GM23338 (cell line): ENCODE data around the gene SIDT1.

Experiments used
- CREB1 ChIP-seq: fragments of 250-450 bp; sonication (Bioruptor Pico); IDR thresholded peaks from 2 replicates; pipeline ENCODE4 v1.5.0; 2020; ENCODE audit warnings: low read depth, mild to moderate bottlenecking, moderate library complexity
- CTCF ChIP-seq, 2 experiments: fragments of 200-600 bp in 1 of 2; sonication (generic) in 1 of 2; conservative IDR thresholded peaks; 2 replicates each; pipeline versions ENCODE4 v1.5.1 to v1.6.1; 2016 to 2017; ENCODE audit warnings: antibody characterized with exemption in 2 of 2, low read depth in 2 of 2, mild to moderate bottlenecking in 2 of 2, moderate library complexity in 1 of 2
- ETS1 ChIP-seq: IDR thresholded peaks from 2 replicates; pipeline ENCODE4 v1.6.1; 2016; ENCODE audit warnings: antibody characterized with exemption
- EZH2 ChIP-seq: fragments of 200-600 bp; sonication (generic); IDR thresholded peaks from one replicate; pipeline ENCODE4 v1.8.0; 2017; ENCODE audit warnings: antibody characterized with exemption, mild to moderate bottlenecking, low read depth; ENCODE audit not compliant: unreplicated experiment
- EZH2phosphoT487 ChIP-seq: fragments of 200-600 bp; sonication (generic); IDR thresholded peaks from one replicate; pipeline ENCODE4 v1.8.1; 2018; ENCODE audit warnings: antibody characterized with exemption; ENCODE audit not compliant: unreplicated experiment
- JUNB ChIP-seq: IDR thresholded peaks from one replicate; pipeline ENCODE4 v1.6.1; 2016; ENCODE audit warnings: antibody characterized with exemption; ENCODE audit not compliant: unreplicated experiment
- POLR2AphosphoS5 ChIP-seq: IDR thresholded peaks from 2 replicates; pipeline ENCODE4 v1.6.1; 2016; ENCODE audit warnings: antibody characterized with exemption, low read depth
- REST ChIP-seq: IDR thresholded peaks from one replicate; pipeline ENCODE4 v1.6.1; 2018; ENCODE audit warnings: antibody characterized with exemption; ENCODE audit not compliant: unreplicated experiment
- ZNF114 ChIP-seq: fragments of 250-450 bp; sonication (Bioruptor Pico); IDR thresholded peaks from 2 replicates; pipeline ENCODE4 v1.5.0; 2020; ENCODE audit warnings: mild to moderate bottlenecking, moderate library complexity
- ZNF331 ChIP-seq: fragments of 250-450 bp; sonication (Bioruptor Pico); IDR thresholded peaks from 2 replicates; pipeline ENCODE4 v1.5.0; 2020; ENCODE audit warnings: low read depth, mild to moderate bottlenecking, moderate library complexity
- TF ChIP-seq, protein P1 (sequence below): fragments of 250-450 bp; sonication (Bioruptor Pico); IDR thresholded peaks from 2 replicates; pipeline ENCODE4 v1.5.0; 2020; ENCODE audit warnings: mild to moderate bottlenecking, moderate library complexity

GRCh38 chr3:113659101-113659541 lies 126.8 kb downstream of the SIDT1 start:
- TF ChIP-seq CTCF (conservative IDR thresholded peaks at IDR 0.05; ENCODE audit: low read depth in 2 of 2) (no peak), REST (no peak), JUNB (no peak), ZNF114 (CRISPR knock-in tag) (no peak), POLR2AphosphoS5 (no peak), EZH2 (no peak), CREB1 (CRISPR knock-in tag) (no peak), ZNF331 (CRISPR knock-in tag) (no peak), EZH2phosphoT487 (no peak), ETS1 (no peak)
- TF ChIP-seq, protein P1, sequence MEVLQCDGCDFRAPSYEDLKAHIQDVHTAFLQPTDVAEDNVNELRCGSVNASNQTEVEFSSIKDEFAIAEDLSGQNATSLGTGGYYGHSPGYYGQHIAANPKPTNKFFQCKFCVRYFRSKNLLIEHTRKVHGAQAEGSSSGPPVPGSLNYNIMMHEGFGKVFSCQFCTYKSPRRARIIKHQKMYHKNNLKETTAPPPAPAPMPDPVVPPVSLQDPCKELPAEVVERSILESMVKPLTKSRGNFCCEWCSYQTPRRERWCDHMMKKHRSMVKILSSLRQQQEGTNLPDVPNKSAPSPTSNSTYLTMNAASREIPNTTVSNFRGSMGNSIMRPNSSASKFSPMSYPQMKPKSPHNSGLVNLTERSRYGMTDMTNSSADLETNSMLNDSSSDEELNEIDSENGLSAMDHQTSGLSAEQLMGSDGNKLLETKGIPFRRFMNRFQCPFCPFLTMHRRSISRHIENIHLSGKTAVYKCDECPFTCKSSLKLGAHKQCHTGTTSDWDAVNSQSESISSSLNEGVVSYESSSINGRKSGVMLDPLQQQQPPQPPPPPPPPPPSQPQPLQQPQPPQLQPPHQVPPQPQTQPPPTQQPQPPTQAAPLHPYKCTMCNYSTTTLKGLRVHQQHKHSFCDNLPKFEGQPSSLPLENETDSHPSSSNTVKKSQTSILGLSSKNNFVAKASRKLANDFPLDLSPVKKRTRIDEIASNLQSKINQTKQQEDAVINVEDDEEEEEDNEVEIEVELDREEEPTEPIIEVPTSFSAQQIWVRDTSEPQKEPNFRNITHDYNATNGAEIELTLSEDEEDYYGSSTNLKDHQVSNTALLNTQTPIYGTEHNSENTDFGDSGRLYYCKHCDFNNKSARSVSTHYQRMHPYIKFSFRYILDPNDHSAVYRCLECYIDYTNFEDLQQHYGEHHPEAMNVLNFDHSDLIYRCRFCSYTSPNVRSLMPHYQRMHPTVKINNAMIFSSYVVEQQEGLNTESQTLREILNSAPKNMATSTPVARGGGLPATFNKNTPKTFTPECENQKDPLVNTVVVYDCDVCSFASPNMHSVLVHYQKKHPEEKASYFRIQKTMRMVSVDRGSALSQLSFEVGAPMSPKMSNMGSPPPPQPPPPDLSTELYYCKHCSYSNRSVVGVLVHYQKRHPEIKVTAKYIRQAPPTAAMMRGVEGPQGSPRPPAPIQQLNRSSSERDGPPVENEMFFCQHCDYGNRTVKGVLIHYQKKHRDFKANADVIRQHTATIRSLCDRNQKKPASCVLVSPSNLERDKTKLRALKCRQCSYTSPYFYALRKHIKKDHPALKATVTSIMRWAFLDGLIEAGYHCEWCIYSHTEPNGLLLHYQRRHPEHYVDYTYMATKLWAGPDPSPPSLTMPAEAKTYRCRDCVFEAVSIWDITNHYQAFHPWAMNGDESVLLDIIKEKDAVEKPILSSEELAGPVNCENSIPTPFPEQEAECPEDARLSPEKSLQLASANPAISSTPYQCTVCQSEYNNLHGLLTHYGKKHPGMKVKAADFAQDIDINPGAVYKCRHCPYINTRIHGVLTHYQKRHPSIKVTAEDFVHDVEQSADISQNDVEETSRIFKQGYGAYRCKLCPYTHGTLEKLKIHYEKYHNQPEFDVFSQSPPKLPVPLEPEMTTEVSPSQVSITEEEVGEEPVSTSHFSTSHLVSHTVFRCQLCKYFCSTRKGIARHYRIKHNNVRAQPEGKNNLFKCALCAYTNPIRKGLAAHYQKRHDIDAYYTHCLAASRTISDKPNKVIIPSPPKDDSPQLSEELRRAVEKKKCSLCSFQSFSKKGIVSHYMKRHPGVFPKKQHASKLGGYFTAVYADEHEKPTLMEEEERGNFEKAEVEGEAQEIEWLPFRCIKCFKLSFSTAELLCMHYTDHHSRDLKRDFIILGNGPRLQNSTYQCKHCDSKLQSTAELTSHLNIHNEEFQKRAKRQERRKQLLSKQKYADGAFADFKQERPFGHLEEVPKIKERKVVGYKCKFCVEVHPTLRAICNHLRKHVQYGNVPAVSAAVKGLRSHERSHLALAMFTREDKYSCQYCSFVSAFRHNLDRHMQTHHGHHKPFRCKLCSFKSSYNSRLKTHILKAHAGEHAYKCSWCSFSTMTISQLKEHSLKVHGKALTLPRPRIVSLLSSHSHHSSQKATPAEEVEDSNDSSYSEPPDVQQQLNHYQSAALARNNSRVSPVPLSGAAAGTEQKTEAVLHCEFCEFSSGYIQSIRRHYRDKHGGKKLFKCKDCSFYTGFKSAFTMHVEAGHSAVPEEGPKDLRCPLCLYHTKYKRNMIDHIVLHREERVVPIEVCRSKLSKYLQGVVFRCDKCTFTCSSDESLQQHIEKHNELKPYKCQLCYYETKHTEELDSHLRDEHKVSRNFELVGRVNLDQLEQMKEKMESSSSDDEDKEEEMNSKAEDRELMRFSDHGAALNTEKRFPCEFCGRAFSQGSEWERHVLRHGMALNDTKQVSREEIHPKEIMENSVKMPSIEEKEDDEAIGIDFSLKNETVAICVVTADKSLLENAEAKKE (CRISPR knock-in tag): no peak
